GM19240 (cell line): Measurements from ENCODE around the gene SGPL1.

ENCODE experiments used
- DNase-seq: peaks from one replicate; pipeline ENCODE4 v3.0.0; 2011; ENCODE audit warnings: low spot score; ENCODE audit not compliant: insufficient read length

The SGPL1 gene

DNA sequence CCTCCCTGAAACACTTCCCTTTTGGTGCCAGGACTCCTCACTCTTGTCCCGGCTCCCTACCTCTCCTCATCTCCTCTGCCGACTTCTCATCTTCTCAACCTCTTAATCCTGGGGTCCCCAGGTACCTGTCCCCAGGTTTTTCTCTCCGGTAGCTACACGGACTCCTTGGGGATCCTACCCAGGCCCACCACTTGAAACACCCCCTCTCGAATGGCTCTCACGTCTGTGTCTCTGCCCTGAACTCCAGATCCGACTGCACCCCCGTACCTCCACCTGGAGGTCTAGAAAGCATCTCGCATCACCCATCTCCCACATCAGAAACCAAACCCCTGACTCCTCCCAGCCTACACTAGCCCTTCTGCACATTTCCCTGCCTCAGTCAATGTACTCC is 35.4 kb upstream of the SGPL1 start:
- no peak for DNase-seq

DNA sequence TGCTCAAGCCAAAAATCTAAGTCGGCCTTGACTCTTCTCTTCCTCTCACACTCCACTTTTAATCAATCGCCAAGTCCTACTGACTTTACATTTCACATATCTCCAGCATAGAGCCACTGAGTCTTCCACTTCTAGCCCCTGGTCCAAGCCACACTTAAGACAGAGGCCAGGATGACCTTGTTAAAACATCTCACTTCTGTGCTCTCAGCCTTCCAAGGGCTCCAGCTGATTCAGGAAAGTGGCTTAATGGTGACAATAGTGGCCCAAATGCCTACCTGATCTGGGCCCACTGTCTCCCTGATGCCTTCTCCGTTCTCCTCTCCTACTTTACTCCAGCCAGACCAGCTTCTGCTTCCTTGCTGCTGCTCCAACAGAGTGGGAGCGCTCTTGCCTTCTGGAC is 35.0 kb upstream of the SGPL1 start:
- DNase-seq = no peak

DNA sequence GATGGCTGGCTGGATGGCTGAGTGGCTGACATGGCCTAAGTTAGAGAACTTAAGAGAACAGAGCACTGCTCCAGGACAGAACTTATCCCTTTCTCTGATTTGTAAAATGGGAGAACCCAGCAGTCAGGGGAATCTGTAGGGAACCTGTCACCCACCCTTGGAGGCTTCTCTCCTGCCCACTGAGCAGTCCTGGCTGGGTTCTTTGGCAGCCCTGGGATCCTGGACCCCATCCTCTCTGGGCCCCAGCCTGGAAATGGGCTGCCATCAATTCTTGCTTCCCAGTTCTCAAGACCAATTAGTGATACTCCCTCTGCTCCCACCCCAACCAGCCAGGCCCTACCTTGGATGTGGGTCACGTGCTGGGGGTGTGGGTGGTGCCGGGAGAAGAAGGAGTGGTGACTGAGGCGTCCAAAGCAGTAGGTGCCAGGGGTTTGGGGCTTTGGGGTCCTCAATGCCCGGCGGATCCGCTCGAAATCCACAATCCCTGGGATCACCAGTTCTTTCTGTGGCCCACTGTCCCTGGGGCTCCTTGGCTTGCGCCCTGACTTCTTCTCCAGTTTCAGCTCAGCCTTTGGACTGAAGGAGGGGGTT is 34.2 kb upstream of the SGPL1 start:
- DNase-seq = no peak

DNA sequence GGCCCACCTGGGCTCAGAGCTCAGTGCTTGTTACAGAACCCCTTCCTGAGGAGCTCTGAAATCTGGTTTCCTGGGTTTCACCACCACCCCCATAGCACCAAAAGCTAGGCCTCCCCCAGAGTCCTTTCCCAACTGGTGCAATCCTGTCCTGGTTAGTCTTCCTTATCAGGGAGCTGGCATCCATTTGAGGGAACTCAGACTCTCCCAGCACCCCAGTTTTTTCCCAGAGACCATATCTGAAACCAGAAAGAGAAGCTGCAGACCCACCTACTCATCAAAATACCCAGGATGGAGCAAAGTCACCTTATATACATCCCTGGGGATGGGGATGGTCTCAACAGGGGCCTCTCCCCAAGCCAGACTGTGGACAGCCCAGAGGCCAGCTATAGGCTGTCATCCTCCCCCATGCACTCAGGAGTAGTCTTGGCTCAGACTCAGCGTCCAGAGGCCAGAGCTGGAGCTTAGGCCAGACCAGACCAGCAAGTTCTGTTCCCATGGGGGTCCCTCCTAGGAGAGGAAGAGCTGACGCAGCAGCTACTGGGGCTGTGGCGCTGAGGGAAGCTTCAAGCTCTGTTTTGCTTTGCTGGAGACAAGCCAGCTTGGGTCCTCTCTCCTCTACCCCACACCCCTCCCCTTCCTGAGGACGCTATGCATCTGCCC is 33.5 kb upstream of the SGPL1 start:
- no peak for DNase-seq

DNA sequence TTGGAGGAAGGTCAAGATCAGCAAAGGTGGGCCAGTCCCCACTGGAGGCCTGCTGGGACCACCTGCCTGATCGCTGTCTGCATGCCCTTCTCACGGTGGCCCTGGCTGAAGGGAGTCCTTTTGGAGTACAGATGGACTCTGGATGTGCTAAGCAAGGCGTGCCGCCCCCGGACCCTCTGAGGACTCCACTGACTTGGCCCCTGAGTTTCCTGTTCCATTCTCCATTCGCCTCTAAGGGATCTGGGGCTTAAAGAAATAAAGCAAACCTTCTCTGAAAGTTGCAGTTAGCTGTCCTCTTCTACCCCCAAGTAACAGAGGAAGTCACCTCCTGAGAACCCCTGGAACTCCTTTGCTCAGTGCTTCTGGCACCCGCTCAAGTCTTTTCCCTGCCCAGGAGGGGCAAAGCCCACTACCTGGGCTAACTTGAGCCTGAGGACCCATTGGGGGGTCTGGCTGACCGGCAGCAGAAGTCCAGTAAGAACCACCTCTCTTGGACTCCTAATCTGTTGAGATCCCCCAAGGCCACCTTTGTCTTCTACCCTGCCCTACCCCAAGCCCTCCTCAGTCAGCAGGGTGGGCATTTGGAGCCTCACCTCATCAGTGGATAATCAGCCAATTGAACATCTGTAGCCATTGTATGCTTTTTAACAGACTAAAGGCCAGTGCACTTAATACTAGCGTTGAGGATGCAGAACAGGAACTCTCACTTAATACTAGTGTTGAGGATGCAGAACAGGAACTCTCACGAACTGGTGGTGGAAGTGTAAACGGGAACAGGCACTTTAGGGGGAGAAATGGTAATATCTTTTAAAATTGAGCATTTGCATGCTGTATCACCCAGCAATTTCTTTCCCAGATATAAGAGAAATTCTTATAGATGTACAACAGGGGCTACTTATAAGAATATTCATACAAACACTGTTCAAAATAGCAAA is 32.7 kb upstream of the SGPL1 start:
- DNase-seq = no peak

DNA sequence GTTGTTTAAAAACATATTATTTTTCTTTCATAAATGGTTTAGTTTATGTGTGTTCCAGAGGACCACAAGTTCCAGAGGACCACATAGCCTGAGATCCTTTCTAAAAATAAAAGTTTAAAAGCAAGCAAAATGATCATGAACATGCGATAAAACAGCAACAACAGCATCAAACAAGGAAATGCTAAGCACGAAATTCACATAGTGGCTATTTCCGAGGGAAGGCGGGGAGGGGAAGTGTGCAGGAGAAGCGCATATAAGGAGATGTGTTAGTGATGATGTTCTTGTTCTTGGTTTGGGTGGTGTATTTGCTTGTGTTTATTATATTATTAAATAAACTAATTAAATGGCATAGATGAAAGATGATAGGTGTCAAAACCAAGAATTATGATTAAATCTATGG is 31.7 kb upstream of the SGPL1 start:
- no peak for DNase-seq

DNA sequence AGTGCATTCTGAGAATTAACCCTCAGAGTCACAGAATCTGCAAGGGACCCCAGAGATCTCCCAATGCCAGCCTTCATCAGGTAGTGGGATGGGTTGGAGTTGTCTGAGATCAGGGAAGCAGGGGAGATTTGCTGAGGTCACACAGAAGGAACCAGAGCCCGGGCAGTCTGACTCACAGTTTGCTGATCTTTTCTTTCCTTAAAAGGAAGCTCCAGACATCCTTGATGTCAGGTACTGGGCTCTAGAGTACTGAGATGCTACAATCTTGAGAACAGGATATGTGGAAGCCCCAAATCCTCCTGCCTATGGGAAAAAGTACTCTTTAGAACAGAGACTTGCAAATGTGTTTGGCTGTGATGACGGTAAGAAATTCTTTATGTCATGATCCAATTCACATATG is 31.3 kb upstream of the SGPL1 start:
- DNase-seq = no peak

DNA sequence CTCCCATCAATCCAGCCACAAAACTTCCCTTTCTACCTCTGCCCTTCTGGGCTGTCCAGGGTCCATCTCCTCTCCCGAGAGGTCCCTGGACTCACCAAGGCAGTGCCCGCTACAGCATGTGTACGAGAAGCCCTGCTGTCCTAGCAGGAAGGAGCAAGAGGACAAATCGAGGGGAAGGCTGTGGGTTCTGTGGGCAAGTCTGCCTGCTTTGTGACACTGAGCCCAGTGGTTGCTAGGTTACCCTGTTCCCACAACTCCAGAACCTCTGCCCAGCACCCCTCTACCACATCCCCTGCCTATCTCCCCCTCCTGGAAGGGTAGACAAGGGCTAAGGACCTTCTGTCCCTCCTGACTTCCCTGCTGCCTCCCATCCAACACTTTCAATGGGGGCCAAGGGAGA is 30.6 kb upstream of the SGPL1 start, which contains the start of gene TBATA:
TSS of gene TBATA (minus strand) at position 188 of the 400 bp plus-strand sequence. CDS start 1,998 bp downstream, outside the sequence.
- DNase-seq = no peak

DNA sequence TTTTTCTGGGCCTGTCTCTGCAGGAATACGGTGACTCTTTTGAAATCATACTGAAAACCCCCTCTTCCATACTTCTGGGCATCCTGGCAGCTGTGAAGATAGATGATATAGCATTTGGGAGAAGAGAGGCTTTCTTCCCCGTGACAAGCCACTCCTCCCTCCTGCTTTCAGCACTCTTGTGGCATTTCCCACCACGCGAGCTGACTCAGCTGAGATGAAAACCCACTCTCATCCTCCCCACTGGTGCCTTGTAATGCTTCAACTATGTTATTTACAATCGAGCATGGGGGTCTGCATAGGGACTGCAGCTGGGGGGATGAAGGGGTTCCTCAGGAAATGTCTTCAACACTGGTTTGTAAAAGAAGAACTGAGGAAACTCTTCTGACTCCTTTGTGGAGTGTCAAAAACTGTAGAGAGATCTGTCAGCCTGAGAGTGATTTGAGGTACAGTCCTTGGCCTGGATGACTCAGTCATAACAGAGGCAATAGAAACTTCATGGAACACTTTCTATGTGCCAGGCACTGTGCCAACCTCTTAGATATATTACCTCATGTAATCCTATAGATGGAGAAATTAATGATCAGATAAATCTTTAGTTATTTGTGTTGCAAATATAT is 28.8 kb upstream of the SGPL1 start:
- DNase-seq = no peak

DNA sequence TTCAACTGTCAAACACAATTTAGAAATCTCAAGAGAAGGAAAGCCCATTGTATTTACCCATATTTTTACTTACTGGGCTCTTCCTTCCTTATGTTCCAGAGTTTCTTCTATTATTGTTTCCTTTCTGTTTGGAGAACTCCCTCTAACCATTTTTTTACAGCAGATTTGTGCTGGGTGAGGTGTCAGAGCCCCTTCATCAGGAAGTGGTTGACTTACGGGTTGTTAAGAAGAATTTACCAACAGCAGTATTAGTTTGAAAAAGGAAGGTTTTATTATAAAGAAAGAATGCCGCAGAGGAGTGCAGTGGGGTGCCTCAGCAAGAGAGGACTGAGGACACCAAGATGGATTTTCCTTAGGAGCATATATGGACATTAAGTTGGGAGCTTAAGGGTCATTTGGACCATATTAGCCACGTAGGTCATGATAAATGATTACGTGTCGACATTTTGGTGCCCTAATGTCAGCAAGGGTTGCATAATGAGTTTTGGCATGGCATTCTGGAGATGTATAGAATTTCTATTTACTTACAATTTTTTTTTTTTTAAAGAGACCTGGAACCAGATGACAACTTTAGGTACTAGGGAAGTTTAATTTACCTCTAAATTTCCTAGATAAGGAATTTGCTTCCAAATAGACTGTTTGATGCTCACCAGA is 24.2 kb upstream of the SGPL1 start:
- DNase-seq = no peak

DNA sequence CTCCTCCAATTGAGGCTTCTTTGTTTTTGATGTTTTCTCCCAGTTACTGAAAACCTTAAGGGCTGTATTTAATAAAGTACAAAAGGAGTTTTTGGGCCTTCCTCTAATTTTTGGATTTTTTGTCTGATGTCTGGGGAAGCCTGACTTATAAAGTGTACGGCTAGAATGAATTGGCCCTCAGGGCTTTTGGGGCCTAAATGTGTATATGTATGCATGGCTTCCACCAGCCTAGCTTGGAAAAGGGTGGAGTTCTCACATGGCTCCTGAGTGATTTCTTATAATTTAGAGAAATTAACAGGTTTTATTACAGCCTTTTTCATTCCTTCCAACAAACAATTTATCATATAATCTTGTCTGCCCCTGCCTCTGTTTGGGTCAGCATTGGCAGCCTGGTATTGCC is 20.1 kb upstream of the SGPL1 start:
- no peak for DNase-seq

DNA sequence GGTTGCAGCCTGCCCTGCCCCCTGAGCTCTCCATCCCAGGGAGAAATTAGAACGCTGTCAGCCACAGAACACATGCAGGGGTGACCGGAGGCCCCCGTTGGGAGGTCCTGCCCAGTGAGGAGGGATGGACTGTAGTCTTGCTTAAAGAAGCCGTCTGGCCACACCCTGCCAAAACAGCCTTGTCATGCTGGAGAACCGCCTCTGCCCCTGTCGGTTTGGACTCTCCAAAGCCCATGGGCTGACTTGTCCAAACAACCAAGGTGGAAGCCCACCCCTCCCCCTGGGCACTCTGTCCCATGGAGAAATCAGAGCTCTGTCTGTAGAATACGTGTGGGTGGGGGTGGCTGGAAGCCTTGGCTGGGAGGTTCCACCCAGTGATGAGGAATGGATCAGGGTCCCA is 17.9 kb upstream of the SGPL1 start:
- DNase-seq = no peak

DNA sequence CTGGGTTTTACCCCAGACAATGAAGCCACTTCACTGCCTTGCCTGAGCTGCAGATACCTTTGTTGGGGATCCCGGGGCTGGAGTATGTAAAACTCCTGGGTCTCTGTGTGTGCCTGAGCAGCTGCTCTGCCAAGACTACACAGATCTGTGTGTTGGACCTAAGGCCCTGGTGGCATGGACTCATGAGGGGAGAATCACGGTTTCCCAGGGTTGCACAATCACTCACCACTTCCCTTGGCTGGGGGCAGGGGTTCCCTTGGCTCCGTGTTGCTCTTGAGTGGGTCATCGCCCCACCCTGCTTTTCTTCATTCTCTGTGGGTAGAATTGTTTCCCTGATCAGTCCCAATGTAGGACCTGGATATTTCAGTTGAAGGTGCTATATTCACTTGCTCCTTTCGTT is 16.6 kb upstream of the SGPL1 start:
- DNase-seq = no peak

DNA sequence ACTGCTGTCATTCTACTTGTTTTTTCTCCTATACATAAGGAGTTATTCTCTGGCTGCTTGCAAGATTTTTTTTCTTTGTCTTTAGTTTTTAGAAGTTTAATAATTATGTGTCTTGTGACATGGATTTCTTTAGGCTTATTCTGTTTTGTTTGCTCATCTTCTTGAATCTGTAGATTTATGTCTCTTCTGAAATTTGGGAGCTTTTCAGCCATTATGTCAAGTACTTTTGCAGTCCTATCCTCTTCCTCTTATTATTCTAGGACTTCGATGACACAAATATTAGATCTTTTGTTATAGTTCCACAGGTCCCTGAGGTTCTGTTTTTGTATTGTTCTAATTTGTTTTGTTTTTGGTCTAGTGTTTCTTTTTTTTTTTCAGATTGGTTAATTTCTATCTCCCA is 13.9 kb upstream of the SGPL1 start:
- no peak for DNase-seq

DNA sequence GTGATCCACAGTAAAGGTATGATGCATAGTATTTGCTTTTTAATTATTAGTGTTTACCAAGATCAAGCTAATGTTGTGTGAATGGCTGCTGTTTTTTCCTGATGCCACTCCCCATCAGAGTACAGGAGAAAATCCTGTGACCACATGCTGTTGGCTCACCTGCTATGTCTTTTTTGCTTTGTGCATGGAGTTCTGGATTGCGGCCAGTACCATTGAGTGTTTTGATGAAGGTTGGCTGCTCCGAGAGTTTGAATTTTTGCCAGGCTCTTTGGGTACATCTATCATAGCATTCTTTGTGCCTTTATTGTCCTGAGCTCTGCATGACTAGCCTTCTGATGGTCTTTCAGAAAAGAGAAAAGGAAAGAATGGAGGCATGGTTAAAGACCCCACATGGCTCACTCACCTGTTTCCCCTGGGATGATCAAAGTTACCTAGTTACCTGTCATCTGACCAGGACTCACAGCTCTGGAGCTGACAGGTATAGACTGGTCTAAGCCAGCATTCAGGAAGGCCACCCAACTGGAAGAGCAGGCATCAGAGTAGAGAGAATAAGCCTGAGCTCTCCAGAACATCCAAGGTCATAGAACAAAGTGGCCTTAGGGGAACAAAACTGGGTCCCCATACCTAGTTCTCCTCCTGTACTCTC is 11.8 kb upstream of the SGPL1 start:
- no peak for DNase-seq

DNA sequence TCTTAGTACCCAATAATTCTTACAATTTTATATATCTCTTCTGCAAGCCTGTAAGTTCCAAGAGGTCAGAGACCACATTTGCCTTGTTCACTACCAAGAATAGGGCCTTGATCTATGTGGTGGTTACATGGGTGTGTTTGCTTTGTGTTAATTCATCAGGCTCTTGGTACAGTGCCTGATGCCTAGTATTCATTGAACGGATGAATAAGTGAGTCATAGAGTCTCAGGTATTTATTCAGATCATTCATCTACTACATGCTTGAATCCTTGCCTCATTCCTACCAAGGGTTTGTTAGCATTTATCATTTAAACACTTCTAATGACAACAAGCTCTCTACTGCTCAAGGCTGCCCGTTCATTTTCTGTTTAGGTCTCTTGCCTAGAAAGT is 11.3 kb upstream of the SGPL1 start:
- no peak for DNase-seq

DNA sequence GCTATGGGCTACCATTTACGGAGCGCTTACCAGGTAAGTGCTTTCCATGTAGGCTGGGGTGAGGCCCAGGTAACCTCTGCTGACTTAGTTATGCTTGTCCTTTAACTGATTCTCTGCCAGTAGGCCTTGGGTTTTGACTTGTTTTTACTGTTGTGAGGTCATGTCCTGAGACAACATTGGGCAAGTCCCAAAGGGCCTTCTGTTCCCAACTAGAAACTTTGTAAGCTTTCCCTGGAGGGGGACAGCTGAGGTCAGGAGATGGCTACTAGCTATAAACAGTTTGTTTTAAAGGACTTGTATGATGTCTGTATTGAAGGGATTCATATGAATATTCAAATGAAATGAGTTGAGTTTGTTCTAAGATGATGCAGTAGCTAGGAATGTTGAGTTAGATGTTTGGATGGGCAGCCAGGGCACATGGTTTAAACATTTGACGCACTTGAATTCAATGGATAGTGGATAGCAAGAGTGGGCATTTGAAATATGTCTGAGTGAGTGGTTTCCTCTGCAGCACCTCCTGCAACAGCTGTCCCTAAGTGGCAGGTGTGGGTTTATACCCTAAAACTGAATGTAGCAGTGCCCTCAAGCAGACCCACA is 10.0 kb upstream of the SGPL1 start:
- no peak for DNase-seq

DNA sequence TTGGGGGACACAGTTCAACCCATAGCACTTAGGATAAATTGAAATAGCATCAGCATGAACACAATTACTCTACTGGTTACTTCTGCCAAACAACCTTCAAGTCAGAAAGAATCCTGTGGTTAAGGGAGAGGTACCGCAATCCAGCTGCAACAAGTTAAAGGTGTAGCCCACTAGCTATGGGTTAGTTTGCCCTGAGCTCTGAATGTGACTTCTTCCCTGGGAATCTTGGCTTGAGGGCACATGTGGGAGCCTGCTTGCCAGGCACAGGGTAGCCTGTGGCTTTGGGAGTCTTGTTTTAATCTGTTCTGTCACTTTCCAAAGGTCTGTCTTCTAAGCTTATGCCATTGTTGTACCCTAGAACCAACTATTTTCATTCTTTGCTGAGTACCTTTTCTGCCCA is 8.9 kb upstream of the SGPL1 start:
- DNase-seq = no peak

DNA sequence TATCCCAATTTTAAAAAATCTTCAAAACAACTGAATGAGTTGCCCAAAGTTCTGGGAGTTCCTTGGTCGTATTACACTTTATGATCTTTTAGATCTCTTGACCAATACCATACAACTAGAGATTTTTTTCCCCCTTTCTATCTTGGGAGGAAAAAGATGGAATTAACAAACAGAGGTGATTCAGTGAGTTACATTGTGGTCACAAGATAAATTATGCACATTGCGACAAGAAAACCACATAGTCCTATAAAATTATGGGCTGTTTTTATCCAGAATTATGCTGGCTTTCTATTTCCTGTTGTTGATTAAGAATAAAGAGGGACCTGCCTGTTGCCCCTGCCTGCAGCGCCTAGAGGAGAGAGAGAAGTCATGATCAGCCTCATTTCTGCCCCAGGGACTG is 8.2 kb upstream of the SGPL1 start:
- DNase-seq = no peak

DNA sequence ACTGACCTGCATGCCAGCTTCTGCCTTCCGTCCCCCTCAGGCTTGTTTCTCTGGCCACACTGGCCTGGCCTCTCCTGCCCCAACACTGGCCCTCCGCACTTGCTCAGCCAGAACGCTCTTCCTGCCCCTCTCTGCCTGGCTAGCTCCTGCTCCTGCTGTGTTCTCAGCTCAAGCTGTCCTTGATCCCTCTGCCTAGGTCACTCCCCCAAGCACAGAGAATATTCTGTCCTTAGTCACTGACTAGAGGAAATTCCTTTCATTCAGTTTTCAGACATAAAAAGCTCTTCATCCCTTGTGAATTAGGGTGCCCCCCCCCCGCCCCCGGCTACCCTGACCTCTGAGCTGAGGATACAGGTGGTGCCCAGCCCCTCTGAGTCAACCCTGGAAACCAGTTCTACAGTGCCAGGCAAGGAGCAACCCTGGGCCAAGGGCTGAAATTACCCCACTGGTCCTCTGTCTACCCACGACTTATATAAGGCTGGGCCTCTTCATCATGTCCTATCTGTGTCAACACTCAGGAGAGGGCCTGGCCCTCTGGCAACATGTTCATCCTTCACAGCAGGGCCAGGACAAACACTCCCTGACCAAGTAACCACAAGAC is 6.6 kb upstream of the SGPL1 start:
- no peak for DNase-seq
